ENCODE results near the gene C11orf68.
A peak's percentile ranks its signal among the peaks of the same experiment; 100 is the strongest.

C11orf68 gene

DNA sequence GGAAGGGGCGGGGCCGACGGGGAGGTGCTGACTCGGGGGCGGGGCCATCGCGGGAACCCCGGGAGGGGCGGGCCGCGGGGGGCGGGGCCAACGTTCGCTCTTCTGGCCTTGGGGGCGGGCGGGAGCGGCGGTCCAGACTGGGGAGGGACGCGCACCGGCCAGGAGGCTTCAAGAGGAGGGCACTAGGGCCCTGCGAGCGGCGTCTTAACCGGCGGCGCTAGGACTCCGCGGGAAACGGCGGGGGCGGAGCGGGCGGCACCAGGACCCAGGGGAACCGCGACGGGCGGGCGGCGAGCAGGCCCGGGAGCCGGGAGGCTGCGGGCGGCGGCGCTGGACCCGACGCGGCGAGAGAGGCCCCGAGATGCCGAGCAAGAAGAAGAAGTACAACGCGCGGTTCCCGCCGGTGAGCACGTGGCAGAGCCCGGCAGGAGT lies 295 bp upstream of the C11orf68 start, which contains the start of gene DRAP1 (continued):
- TF ChIP-seq ZNF391 (tag by site-specific recombination; IDR thresholded peaks at IDR 0.05; ENCODE audit: borderline replicate concordance, low read depth) (0 out of 2 replicates have a peak, but pooled peaks have one; percentile 57), ZBTB21 (tag by site-specific recombination; IDR thresholded peaks at IDR 0.05) (no peak), ZNF416 (tag by site-specific recombination; IDR thresholded peaks at IDR 0.05) (no peak), ZNF19 (tag by site-specific recombination; IDR thresholded peaks at IDR 0.05; ENCODE audit: low read depth) (no peak), ZNF324 (tag by site-specific recombination; IDR thresholded peaks at IDR 0.05) (peak; percentile 89), ZNF677 (tag by site-specific recombination; IDR thresholded peaks at IDR 0.05) (peak; percentile 85), SCRT1 (tag by site-specific recombination; IDR thresholded peaks at IDR 0.05; ENCODE audit: borderline replicate concordance) (no peak), OSR2 (tag by site-specific recombination; IDR thresholded peaks at IDR 0.05) (peak; percentile 18; the same call in 1 of the 2 replicates), ZBTB8A (tag by site-specific recombination; IDR thresholded peaks at IDR 0.05) (0 out of 2 replicates have a peak, but pooled peaks have one; percentile 25), YY1 (tag by site-specific recombination; IDR thresholded peaks at IDR 0.05) (peak; percentile 17; the same call in 1 of the 2 replicates), ZFP41 (tag by site-specific recombination; IDR thresholded peaks at IDR 0.05; ENCODE audit: borderline replicate concordance) (no peak), SP2 (tag by site-specific recombination; IDR thresholded peaks at IDR 0.05) (peak; percentile 50), ZNF292 (tag by site-specific recombination; IDR thresholded peaks at IDR 0.05; ENCODE audit: borderline replicate concordance, low read depth) (no peak), KLF16 (tag by site-specific recombination; IDR thresholded peaks at IDR 0.05) (peak; percentile 95), KLF9 (tag by site-specific recombination; IDR thresholded peaks at IDR 0.05; ENCODE audit: low read depth) (no peak), ZNF561 (tag by site-specific recombination; IDR thresholded peaks at IDR 0.05; ENCODE audit: borderline replicate concordance) (peak; percentile 92), ZBTB7A (tag by site-specific recombination; IDR thresholded peaks at IDR 0.05; ENCODE audit: low read depth) (peak; percentile 65; the same call in 1 of the 2 replicates), ZNF623 (tag by site-specific recombination; IDR thresholded peaks at IDR 0.05) (no peak), KLF10 (tag by site-specific recombination; IDR thresholded peaks at IDR 0.05) (peak; percentile 92), ZNF791 (tag by site-specific recombination; IDR thresholded peaks at IDR 0.05) (no peak), ZFP69B (tag by site-specific recombination; IDR thresholded peaks at IDR 0.05) (peak; percentile 81), ZNF221 (tag by site-specific recombination; IDR thresholded peaks at IDR 0.05; ENCODE audit: borderline replicate concordance) (peak; percentile 99; the same call in 1 of the 2 replicates), ZNF133 (tag by site-specific recombination; IDR thresholded peaks at IDR 0.05) (no peak), HOXD13 (CRISPR knock-in tag; IDR thresholded peaks at IDR 0.05; ENCODE audit: borderline replicate concordance) (no peak), ZBTB1 (tag by site-specific recombination; IDR thresholded peaks at IDR 0.05) (no peak)
- TF ChIP-seq, protein P1, sequence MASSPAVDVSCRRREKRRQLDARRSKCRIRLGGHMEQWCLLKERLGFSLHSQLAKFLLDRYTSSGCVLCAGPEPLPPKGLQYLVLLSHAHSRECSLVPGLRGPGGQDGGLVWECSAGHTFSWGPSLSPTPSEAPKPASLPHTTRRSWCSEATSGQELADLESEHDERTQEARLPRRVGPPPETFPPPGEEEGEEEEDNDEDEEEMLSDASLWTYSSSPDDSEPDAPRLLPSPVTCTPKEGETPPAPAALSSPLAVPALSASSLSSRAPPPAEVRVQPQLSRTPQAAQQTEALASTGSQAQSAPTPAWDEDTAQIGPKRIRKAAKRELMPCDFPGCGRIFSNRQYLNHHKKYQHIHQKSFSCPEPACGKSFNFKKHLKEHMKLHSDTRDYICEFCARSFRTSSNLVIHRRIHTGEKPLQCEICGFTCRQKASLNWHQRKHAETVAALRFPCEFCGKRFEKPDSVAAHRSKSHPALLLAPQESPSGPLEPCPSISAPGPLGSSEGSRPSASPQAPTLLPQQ (tag by site-specific recombination; IDR thresholded peaks at IDR 0.05): peak; percentile 85; the same call in 1 of the 2 replicates
- TF ChIP-seq, protein P2, sequence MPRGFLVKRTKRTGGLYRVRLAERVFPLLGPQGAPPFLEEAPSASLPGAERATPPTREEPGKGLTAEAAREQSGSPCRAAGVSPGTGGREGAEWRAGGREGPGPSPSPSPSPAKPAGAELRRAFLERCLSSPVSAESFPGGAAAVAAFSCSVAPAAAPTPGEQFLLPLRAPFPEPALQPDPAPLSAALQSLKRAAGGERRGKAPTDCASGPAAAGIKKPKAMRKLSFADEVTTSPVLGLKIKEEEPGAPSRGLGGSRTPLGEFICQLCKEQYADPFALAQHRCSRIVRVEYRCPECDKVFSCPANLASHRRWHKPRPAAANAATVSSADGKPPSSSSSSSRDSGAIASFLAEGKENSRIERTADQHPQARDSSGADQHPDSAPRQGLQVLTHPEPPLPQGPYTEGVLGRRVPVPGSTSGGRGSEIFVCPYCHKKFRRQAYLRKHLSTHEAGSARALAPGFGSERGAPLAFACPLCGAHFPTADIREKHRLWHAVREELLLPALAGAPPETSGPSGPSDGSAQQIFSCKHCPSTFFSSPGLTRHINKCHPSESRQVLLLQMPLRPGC (tag by site-specific recombination; IDR thresholded peaks at IDR 0.05): no peak
- TF ChIP-seq, protein P3, sequence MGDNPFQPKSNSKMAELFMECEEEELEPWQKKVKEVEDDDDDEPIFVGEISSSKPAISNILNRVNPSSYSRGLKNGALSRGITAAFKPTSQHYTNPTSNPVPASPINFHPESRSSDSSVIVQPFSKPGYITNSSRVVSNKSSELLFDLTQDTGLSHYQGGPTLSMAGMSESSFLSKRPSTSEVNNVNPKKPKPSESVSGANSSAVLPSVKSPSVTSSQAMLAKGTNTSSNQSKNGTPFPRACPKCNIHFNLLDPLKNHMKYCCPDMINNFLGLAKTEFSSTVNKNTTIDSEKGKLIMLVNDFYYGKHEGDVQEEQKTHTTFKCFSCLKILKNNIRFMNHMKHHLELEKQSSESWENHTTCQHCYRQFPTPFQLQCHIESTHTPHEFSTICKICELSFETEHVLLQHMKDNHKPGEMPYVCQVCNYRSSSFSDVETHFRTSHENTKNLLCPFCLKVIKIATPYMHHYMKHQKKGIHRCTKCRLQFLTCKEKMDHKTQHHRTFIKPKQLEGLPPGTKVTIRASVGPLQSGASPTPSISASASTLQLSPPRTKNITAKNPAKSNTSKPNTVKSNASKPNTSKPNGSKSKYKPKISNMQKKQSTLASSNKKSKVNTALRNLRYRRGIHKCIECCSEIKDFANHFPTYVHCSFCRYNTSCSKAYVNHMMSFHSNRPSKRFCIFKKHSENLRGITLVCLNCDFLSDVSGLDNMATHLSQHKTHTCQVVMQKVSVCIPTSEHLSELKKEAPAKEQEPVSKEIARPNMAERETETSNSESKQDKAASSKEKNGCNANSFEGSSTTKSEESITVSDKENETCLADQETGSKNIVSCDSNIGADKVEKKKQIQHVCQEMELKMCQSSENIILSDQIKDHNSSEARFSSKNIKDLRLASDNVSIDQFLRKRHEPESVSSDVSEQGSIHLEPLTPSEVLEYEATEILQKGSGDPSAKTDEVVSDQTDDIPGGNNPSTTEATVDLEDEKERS (tag by site-specific recombination; IDR thresholded peaks at IDR 0.05): no peak
- TF ChIP-seq, protein P4, sequence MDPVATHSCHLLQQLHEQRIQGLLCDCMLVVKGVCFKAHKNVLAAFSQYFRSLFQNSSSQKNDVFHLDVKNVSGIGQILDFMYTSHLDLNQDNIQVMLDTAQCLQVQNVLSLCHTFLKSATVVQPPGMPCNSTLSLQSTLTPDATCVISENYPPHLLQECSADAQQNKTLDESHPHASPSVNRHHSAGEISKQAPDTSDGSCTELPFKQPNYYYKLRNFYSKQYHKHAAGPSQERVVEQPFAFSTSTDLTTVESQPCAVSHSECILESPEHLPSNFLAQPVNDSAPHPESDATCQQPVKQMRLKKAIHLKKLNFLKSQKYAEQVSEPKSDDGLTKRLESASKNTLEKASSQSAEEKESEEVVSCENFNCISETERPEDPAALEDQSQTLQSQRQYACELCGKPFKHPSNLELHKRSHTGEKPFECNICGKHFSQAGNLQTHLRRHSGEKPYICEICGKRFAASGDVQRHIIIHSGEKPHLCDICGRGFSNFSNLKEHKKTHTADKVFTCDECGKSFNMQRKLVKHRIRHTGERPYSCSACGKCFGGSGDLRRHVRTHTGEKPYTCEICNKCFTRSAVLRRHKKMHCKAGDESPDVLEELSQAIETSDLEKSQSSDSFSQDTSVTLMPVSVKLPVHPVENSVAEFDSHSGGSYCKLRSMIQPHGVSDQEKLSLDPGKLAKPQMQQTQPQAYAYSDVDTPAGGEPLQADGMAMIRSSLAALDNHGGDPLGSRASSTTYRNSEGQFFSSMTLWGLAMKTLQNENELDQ (tag by site-specific recombination; IDR thresholded peaks at IDR 0.05; ENCODE audit: low read depth): no peak

Data from HEK293 (cell line).